SK-N-SH (cell line): Measurements from ENCODE around the gene USH1G. TPM values are rescaled to one million over a fixed set of nuclear protein-coding genes. Genes with fewer than 3 reads are reported as not detected.

Experiments used
- CTCF ChIA-PET: fragments of 300-600, 350-600 bp; formaldehyde crosslinking; extraction: SDS; loops from one replicate; lab custom pipeline; 2021; lab: Yijun Ruan, JAX
- POLR2A ChIA-PET: fragments of 350-600 bp; sonication (Branson Sonifier 250); formaldehyde crosslinking; extraction: SDS; loops from one replicate; lab custom pipeline; 2020; ENCODE audit warnings: antibody characterized with exemption, inconsistent platforms; lab: Yijun Ruan, JAX
- DNase-seq: peaks from one replicate; pipeline ENCODE4 v3.0.0; 2012
- H2AFZ ChIP-seq: fragments of 200-600 bp; sonication (generic); 2 replicates; pipeline ENCODE4 v1.8.1; 2016; ENCODE audit warnings: antibody characterized with exemption, mild to moderate bottlenecking, low read depth
- H3F3A ChIP-seq: fragments of 200-600 bp; sonication (generic); replicated peaks from 2 replicates; pipeline ENCODE3; 2016; ENCODE audit warnings: antibody characterized with exemption, mild to moderate bottlenecking; ENCODE audit not compliant: insufficient read depth
- H3K27ac ChIP-seq, 2 experiments: fragments of 200-500 bp in 1 of 2; fragments of 200-600 bp in 1 of 2; sonication (Bioruptor generic) in 1 of 2; sonication (generic), shearing (Covaris generic) in 1 of 2; 2 replicates each; pipeline versions ENCODE4 v1.5.1 to v1.6.1; 2014 to 2016; ENCODE audit warnings: low read depth in 2 of 2, inconsistent platforms in 1 of 2, low read length in 1 of 2, mild to moderate bottlenecking in 1 of 2, mixed read lengths in 1 of 2
- H3K27me3 ChIP-seq: fragments of 200-600 bp; sonication (generic), shearing (Covaris generic); 2 replicates; pipeline ENCODE4 v1.6.1; 2016; ENCODE audit warnings: mixed run types; ENCODE audit not compliant: insufficient read depth
- H3K36me3 ChIP-seq, 2 experiments: fragments of 200-500 bp in 1 of 2; fragments of 200-600 bp in 1 of 2; sonication (Bioruptor generic) in 1 of 2; sonication (generic) in 1 of 2; replicated peaks in 1 of 2; 2 replicates each; pipeline versions ENCODE3 to v1.5.1; 2014 to 2016; ENCODE audit warnings: low read length in 1 of 2, mild to moderate bottlenecking in 1 of 2; ENCODE audit not compliant: insufficient read depth in 2 of 2, control insufficient read depth in 1 of 2
- H3K4me1 ChIP-seq, 2 experiments: fragments of 200-500 bp in 1 of 2; fragments of 200-600 bp in 1 of 2; sonication (Bioruptor generic) in 1 of 2; sonication (generic), shearing (Covaris generic) in 1 of 2; 2 replicates each; pipeline versions ENCODE4 v1.5.1 to v1.6.1; 2014 to 2016; ENCODE audit warnings: low read depth in 1 of 2, low read length in 1 of 2, mixed run types in 1 of 2; ENCODE audit not compliant: insufficient read depth in 2 of 2, control insufficient read depth in 1 of 2
- H3K4me2 ChIP-seq: fragments of 200-600 bp; sonication (generic), shearing (Covaris generic); 2 replicates; pipeline ENCODE4 v1.6.1; 2017; ENCODE audit warnings: mixed run types
- H3K4me3 ChIP-seq, 2 experiments: fragments of 200-500 bp in 1 of 2; fragments of 200-600 bp in 1 of 2; sonication (Bioruptor generic) in 1 of 2; sonication (generic), shearing (Covaris generic) in 1 of 2; 2 replicates each; pipeline versions ENCODE4 v1.5.1 to v1.8.1; 2014 to 2016; ENCODE audit warnings: low read depth in 2 of 2, inconsistent platforms in 1 of 2, low read length in 1 of 2, mild to moderate bottlenecking in 1 of 2, mixed read lengths in 1 of 2, moderate library complexity in 1 of 2
- H3K79me2 ChIP-seq: fragments of 200-600 bp; sonication (generic); 2 replicates; pipeline ENCODE4 v1.8.1; 2017; ENCODE audit warnings: mild to moderate bottlenecking; ENCODE audit not compliant: insufficient read depth
- H3K9ac ChIP-seq: fragments of 200-600 bp; sonication (generic); 2 replicates; pipeline ENCODE4 v1.6.1; 2017; ENCODE audit warnings: mixed run types
- H3K9me2 ChIP-seq: fragments of 200-600 bp; sonication (generic); 2 replicates; pipeline ENCODE4 v1.6.1; 2017; ENCODE audit warnings: mixed run types
- H3K9me3 ChIP-seq: fragments of 200-600 bp; sonication (generic); 2 replicates; pipeline ENCODE4 v1.6.1; 2017; ENCODE audit warnings: mixed run types, mild to moderate bottlenecking, moderate library complexity
- H4K20me1 ChIP-seq: fragments of 200-600 bp; sonication (generic); 2 replicates; pipeline ENCODE4 v1.6.1; 2017; ENCODE audit warnings: mild to moderate bottlenecking, mixed run types; ENCODE audit not compliant: insufficient read depth
- CHD2 ChIP-seq: fragments of 150-350 bp; IDR thresholded peaks from 2 replicates; pipeline ENCODE4 v1.6.1; 2018; ENCODE audit warnings: low read length; ENCODE audit not compliant: partially characterized antibody
- EZH2phosphoT487 ChIP-seq: fragments of 200-600 bp; sonication (generic); IDR thresholded peaks from 2 replicates; pipeline ENCODE4 v1.6.1; 2017; ENCODE audit warnings: low read depth, mixed run types, mild to moderate bottlenecking, antibody characterized with exemption, moderate library complexity, borderline replicate concordance
- FOSL2 ChIP-seq: IDR thresholded peaks from 2 replicates; pipeline ENCODE4 v1.4.0; 2012; ENCODE audit warnings: low read depth, mild to moderate bottlenecking, moderate library complexity, borderline replicate concordance
- FOXM1 ChIP-seq: IDR thresholded peaks from 2 replicates; pipeline ENCODE4 v1.4.0; 2012; ENCODE audit warnings: low read depth, mild to moderate bottlenecking
- MEF2A ChIP-seq: IDR thresholded peaks from 2 replicates; pipeline ENCODE4 v1.4.0; 2012; ENCODE audit warnings: low read depth, borderline replicate concordance
- NFIC ChIP-seq: IDR thresholded peaks from 2 replicates; pipeline ENCODE4 v1.4.0; 2012; ENCODE audit warnings: borderline replicate concordance
- POLR2AphosphoS5 ChIP-seq: IDR thresholded peaks from 2 replicates; pipeline ENCODE4 v1.6.1; 2012; ENCODE audit warnings: low read depth, low read length
- RCOR1 ChIP-seq: fragments of 150-350 bp; IDR thresholded peaks from 2 replicates; pipeline ENCODE4 v1.6.1; 2017; ENCODE audit warnings: antibody characterized with exemption, low read length
- REST ChIP-seq: IDR thresholded peaks from 2 replicates; pipeline ENCODE4 v1.6.1; 2012; ENCODE audit warnings: mild to moderate bottlenecking, low read depth, low read length, moderate library complexity
- RFX5 ChIP-seq: IDR thresholded peaks from 2 replicates; pipeline ENCODE4 v1.6.1; 2012; ENCODE audit warnings: mild to moderate bottlenecking, improper control_type of control experiment, low read length
- RXRA ChIP-seq: IDR thresholded peaks from 2 replicates; pipeline ENCODE4 v1.4.0; 2012; ENCODE audit warnings: low read depth, mild to moderate bottlenecking, borderline replicate concordance
- SIN3A ChIP-seq: IDR thresholded peaks from 2 replicates; pipeline ENCODE4 v1.6.1; 2012; ENCODE audit warnings: low read depth, mild to moderate bottlenecking, low read length, moderate library complexity, borderline replicate concordance
- SMC3 ChIP-seq: IDR thresholded peaks from 2 replicates; pipeline ENCODE4 v1.6.1; 2012; ENCODE audit warnings: low read depth, low read length, improper control_type of control experiment
- WGBS: methylation state at CpG from one replicate; pipeline ENCODE4 v1.1.6; 2017; ENCODE audit warnings: low lambda C conversion rate; 5-methylcytosine and 5-hydroxymethylcytosine counted together
- polyA plus RNA-seq, 3 experiments: library from polyadenylated mRNA; depleted of rRNA; stranded (reverse); fragments of >200 nt; gene quantifications; 2 replicates each; pipeline ENCODE4 v1.2.3, GENCODE V29; 2012
- TF ChIP-seq, protein P1 (sequence below): IDR thresholded peaks from 2 replicates; pipeline ENCODE4 v1.4.0; 2012; ENCODE audit warnings: low read depth
- TF ChIP-seq, protein P2 (sequence below): fragments of 150-350 bp; IDR thresholded peaks from 2 replicates; pipeline ENCODE4 v1.6.1; 2016; ENCODE audit warnings: mild to moderate bottlenecking, low read depth, low read length

The USH1G gene
- polyA plus RNA-seq, 1 of the 3 experiments (the other 2 are of a cell fraction), result not detected

DNA sequence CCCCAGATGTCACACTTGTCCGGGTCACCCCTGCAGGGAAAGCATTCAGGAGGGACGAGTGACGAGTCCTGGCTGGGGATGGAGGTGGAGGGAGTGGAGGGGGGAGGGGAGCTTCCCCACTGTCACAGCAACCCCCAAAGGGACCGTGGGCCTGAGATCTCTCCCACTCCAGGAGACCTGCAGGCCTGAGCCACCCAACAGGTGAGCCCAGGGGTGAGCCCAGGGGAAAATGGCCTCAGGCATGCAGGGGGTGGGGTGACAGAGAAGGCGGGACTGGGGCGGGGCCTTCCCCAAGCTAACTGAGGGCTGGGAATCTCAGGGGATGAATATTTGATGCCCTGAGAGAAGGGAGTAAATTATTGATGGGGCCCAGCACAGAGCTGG is 2.4 kb downstream of the USH1G start:
- H3F3A ChIP-seq, result no peaks in the 10 kb centered on the region
- H3K4me1 ChIP-seq, result peaks cover 0 to 19% of the 10 kb centered on the region in 2 experiments; a peak in 1 of 4 replicates
- H3K27me3 ChIP-seq, result peaks cover 41% of the 10 kb centered on the region
- H3K9me2 ChIP-seq, result no peaks in the 10 kb centered on the region
- H3K4me3 ChIP-seq, result no peak overlapping the region
- TF ChIP-seq RXRA, result no peak
- no peak for TF ChIP-seq EZH2phosphoT487
- TF ChIP-seq SMC3, result no peak
- TF ChIP-seq SIN3A, result no peak
- TF ChIP-seq FOXM1, result no peak
- TF ChIP-seq POLR2AphosphoS5, result no peak
- no peak for TF ChIP-seq RCOR1
- TF ChIP-seq, protein P1, sequence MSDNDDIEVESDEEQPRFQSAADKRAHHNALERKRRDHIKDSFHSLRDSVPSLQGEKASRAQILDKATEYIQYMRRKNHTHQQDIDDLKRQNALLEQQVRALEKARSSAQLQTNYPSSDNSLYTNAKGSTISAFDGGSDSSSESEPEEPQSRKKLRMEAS, result no peak
- no peak overlapping the region for H3K9ac ChIP-seq
- no peak for DNase-seq
- no peak overlapping the region for H3K4me2 ChIP-seq
- no peak overlapping the region for H3K27ac ChIP-seq
- no peak overlapping the region for H2AFZ ChIP-seq
- ChIA-PET CTCF (interaction anchor here (0.6 to 12.1 kb wide), 9 partner anchors 11 to 281 kb away, joined by 3 to 286 read pairs (median 3); no protein-coding TSS in a partner anchor), POLR2A (interaction anchor here (0.6 kb wide), 1 partner anchor 79 kb away, joined by 4 read pairs; no protein-coding TSS in a partner anchor)
- no peaks in the 10 kb centered on the region for H3K79me2 ChIP-seq
- no peaks in the 10 kb centered on the region for H4K20me1 ChIP-seq
- 61% methylated on average over 6 of the region's 6 CpGs for WGBS
- H3K9me3 ChIP-seq, result no peaks in the 10 kb centered on the region
- no peaks in the 10 kb centered on the region for H3K36me3 ChIP-seq

DNA sequence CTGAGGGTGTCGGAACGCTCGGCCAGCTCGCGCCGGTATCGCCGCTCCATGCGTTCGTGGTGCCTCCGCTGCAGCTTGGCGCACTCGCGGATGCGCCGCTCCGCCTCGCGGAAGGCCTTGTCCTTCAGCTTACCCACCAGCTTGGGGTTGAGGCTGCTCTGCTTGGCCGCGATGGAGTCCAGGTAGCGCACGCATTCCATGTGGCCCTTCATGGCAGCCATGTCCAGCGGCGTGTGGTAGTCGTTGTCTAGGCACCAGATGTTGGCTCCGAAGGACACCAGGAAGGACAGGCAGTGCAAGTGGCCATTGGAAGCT is 2.8 kb downstream of the USH1G start:
- no peaks in the 10 kb centered on the region for H3K9me2 ChIP-seq
- H3K4me1 ChIP-seq, result peaks cover 0 to 19% of the 10 kb centered on the region in 2 experiments; a peak in 1 of 4 replicates
- H3F3A ChIP-seq, result no peaks in the 10 kb centered on the region
- H3K27me3 ChIP-seq, result peaks cover 38% of the 10 kb centered on the region
- DNase-seq, result no peak
- no peak overlapping the region for H3K27ac ChIP-seq
- H3K9ac ChIP-seq, result no peak overlapping the region
- H3K9me3 ChIP-seq, result no peaks in the 10 kb centered on the region
- CTCF ChIA-PET, result interaction anchor here (0.6 to 12.1 kb wide), 8 partner anchors 17 to 282 kb away, joined by 3 to 286 read pairs (median 4); no protein-coding TSS in a partner anchor
- POLR2A ChIA-PET, result no interaction called here
- TF ChIP-seq FOSL2 (no peak), RFX5 (no peak)
- WGBS, result 97% methylated on average over 25 of the region's 27 CpGs
- H3K79me2 ChIP-seq, result no peaks in the 10 kb centered on the region
- H3K4me2 ChIP-seq, result no peak overlapping the region
- no peaks in the 10 kb centered on the region for H3K36me3 ChIP-seq
- no peaks in the 10 kb centered on the region for H4K20me1 ChIP-seq
- H2AFZ ChIP-seq, result no peak overlapping the region
- no peak overlapping the region for H3K4me3 ChIP-seq

DNA sequence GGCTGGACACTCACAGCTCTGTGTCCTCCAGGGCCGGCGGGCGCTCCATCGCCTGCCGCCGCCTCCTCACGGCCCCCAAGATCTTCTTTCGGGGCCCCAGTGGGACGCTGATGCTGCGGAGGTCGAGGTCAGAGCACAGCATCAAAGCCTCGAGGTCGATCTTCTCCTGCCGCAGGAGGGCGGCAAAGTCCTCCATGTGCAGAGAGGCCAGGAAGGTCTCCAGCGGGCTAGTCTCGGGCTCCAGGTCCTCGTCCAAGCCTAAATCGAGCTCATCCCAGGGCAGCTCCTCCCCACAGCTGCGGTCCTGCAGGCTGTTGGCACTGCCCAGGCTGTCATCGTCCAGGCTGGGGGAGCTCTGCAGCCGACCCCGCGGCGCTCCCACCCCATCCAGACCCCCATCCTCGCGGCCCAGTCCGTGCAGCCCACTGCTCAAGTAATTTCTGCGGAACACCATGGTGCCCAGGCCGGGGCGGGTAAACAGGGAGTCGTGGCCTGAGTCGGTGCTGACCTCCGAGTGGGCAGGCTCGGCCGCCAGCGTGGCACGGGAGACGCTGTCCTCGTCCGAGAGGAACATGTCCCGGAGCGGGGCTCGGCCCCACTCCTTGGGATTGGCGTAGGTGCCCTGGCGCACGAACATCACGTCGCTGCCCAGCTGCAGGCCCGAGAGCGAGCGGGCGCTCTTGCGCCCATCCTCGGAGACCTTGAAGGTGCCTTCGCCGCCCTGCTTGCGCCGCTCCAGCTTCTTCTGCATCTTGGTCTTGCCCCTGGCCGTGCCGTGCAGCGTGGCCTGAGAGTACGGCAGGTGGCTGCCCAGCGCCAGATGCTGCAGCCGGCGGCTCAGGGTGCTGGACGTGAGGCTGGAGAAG is 3.4 kb downstream of the USH1G start:
- no peak overlapping the region for H3K4me3 ChIP-seq
- H4K20me1 ChIP-seq, result no peaks in the 10 kb centered on the region
- no peak overlapping the region for H3K9ac ChIP-seq
- H3K4me2 ChIP-seq, result no peak overlapping the region
- no peak overlapping the region for H3K27ac ChIP-seq
- H3F3A ChIP-seq, result no peaks in the 10 kb centered on the region
- no peak overlapping the region for H2AFZ ChIP-seq
- WGBS, result 82% methylated on average over 54 of the region's 67 CpGs
- H3K9me3 ChIP-seq, result no peaks in the 10 kb centered on the region
- ChIA-PET CTCF (interaction anchor here (0.6 to 12.1 kb wide), 8 partner anchors 17 to 282 kb away, joined by 3 to 286 read pairs (median 5); no protein-coding TSS in a partner anchor), POLR2A (no interaction called here)
- peaks cover 0 to 18% of the 10 kb centered on the region in 2 experiments; a peak in 1 of 4 replicates for H3K4me1 ChIP-seq
- DNase-seq, result no peak
- H3K36me3 ChIP-seq, result no peaks in the 10 kb centered on the region
- peaks cover 32% of the 10 kb centered on the region for H3K27me3 ChIP-seq
- H3K79me2 ChIP-seq, result no peaks in the 10 kb centered on the region
- H3K9me2 ChIP-seq, result no peaks in the 10 kb centered on the region
- TF ChIP-seq CHD2, result no peak
- no peak for TF ChIP-seq SIN3A
- TF ChIP-seq REST, result no peak
- TF ChIP-seq NFIC, result no peak
- no peak for TF ChIP-seq POLR2AphosphoS5
- TF ChIP-seq, protein P2, sequence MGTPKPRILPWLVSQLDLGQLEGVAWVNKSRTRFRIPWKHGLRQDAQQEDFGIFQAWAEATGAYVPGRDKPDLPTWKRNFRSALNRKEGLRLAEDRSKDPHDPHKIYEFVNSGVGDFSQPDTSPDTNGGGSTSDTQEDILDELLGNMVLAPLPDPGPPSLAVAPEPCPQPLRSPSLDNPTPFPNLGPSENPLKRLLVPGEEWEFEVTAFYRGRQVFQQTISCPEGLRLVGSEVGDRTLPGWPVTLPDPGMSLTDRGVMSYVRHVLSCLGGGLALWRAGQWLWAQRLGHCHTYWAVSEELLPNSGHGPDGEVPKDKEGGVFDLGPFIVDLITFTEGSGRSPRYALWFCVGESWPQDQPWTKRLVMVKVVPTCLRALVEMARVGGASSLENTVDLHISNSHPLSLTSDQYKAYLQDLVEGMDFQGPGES, result no peak
- no peak for TF ChIP-seq MEF2A
- TF ChIP-seq, protein P1, result no peak
- no peak for TF ChIP-seq EZH2phosphoT487
